Measurements from ENCODE around the gene ARID3B. TPM values are rescaled to one million over a fixed set of nuclear protein-coding genes. Genes with fewer than 3 reads are reported as not detected.

ARID3B gene
- total and polyA plus RNA-seq, 2 of the 4 experiments (the other 2 are of a cell fraction), result 2.5 to 5.0 TPM

DNA sequence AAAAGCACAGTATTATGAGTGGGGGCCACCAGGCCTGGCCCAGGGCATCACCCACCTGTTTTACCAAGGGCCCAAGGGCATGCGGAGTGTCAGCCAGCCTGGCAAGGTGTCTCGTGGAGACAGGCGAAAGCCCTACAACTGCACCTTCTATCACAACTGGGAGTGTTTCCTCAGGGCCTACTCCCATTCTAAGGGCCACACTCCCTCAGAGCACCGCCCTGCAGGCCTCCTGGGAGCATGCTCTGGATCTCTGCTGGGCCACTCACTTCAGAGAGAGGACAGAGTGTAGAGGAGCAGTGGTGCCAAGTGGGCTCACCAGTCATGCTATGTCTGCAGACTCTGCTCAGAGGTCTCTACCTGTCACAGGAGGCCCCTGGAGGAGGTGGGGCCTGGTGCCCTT is 53.4 kb downstream of the ARID3B start:
- no TSS peak for BruUV-seq (replicated peaks)
- WGBS, 2 experiments (ENCODE audit: extremely low coverage in 2 of 2, insufficient read length in 1 of 2), result no CpG with 5 or more reads among the region's 4 CpGs
- TF ChIP-seq, protein P1, sequence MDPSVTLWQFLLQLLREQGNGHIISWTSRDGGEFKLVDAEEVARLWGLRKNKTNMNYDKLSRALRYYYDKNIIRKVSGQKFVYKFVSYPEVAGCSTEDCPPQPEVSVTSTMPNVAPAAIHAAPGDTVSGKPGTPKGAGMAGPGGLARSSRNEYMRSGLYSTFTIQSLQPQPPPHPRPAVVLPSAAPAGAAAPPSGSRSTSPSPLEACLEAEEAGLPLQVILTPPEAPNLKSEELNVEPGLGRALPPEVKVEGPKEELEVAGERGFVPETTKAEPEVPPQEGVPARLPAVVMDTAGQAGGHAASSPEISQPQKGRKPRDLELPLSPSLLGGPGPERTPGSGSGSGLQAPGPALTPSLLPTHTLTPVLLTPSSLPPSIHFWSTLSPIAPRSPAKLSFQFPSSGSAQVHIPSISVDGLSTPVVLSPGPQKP (IDR thresholded peaks at IDR 0.05; ENCODE audit: borderline replicate concordance, low read depth, low read length), result no peak
- TF ChIP-seq MAFK (IDR thresholded peaks at IDR 0.05; ENCODE audit: low read depth, low read length) (no peak), CHD1 (IDR thresholded peaks at IDR 0.05; ENCODE audit: low read depth, low read length) (no peak), CEBPB (IDR thresholded peaks at IDR 0.05; ENCODE audit: low read depth, low read length) (no peak), RCOR1 (IDR thresholded peaks at IDR 0.05; ENCODE audit: insufficient replicate concordance, low read length) (no peak), NFE2L2 (IDR thresholded peaks at IDR 0.05; ENCODE audit: low read depth, low read length) (no peak)
- ChIA-PET POLR2A (ENCODE audit: unreplicated experiment) (no interaction called here), CTCF (no interaction called here)
- H4K20me1 ChIP-seq (ENCODE audit: insufficient read depth, low read length), result no peaks in the 10 kb centered on the region
- H2BK120ac ChIP-seq (ENCODE audit: low read depth, low read length), result no peak overlapping the region
- H3K9ac ChIP-seq (ENCODE audit: low read depth, low read length), result no peak overlapping the region
- peaks cover 4% of the 10 kb centered on the region; the same call in 1 of the 2 replicates for H3K9me1 ChIP-seq (ENCODE audit: insufficient read depth, low read length)
- peaks cover 5% of the 10 kb centered on the region; the same call in 1 of the 2 replicates for H3K4me1 ChIP-seq (ENCODE audit: control insufficient read depth, insufficient read depth, low read length)
- DNase-seq, result no peak
- dilution Hi-C loops (cut with HindIII; ENCODE audit: low sequenced_read_pairs, unreplicated experiment), result no loop called here
- no peak for ATAC-seq (ENCODE audit: low read depth)
- no peak overlapping the region for H3K27ac ChIP-seq (ENCODE audit: insufficient read depth, low read length)
- no peak overlapping the region for H3K56ac ChIP-seq (ENCODE audit: extremely low read depth, insufficient read depth, low read length)
- H2BK15ac ChIP-seq (ENCODE audit: low read depth, low read length), result no peak overlapping the region
- H4K8ac ChIP-seq (ENCODE audit: low read depth in 2 of 2, low read length in 2 of 2), result no peak overlapping the region
- no peak overlapping the region for H3K4ac ChIP-seq (ENCODE audit: low read depth, low read length)
- peaks cover 23% of the 10 kb centered on the region for H3K36me3 ChIP-seq (ENCODE audit: control insufficient read depth, insufficient read depth, low read length)
- H3K27me3 ChIP-seq (ENCODE audit: control insufficient read depth, insufficient read depth, low read length), result no peaks in the 10 kb centered on the region
- no peak overlapping the region for H4K5ac ChIP-seq (ENCODE audit: low read depth, low read length)
- no peak overlapping the region for H3K4me3 ChIP-seq (ENCODE audit: insufficient read depth, low read depth, low read length)
- no peak overlapping the region for H4K91ac ChIP-seq (ENCODE audit: insufficient read depth, low read depth, low read length)
- H3K79me1 ChIP-seq (ENCODE audit: low read depth in 1 of 2, low read length in 2 of 2), result peaks cover 11% of the 10 kb centered on the region in 2 experiments; a peak in 3 of 4 replicates
- H3K9me3 ChIP-seq (ENCODE audit: control insufficient read depth, insufficient read depth, low read length), result no peaks in the 10 kb centered on the region
- H2BK5ac ChIP-seq (ENCODE audit: low read depth, low read length, poor library complexity, severe bottlenecking), result no peak overlapping the region
- no peak overlapping the region for H2AK5ac ChIP-seq (ENCODE audit: low read depth, low read length)
- no peak overlapping the region for H3K23ac ChIP-seq (ENCODE audit: low read depth, low read length)
- no peak overlapping the region for H3K18ac ChIP-seq (ENCODE audit: low read depth, low read length)
- no peak overlapping the region for H3K14ac ChIP-seq (replicated peaks; ENCODE audit: low read depth, low read length)
- no peak overlapping the region for H2AK9ac ChIP-seq (replicated peaks; ENCODE audit: low read depth, low read length, poor library complexity)
- in situ Hi-C loops (cut with MboI; ENCODE audit: low sequenced_read_pairs), result no loop called here
- no peak overlapping the region for H3K4me2 ChIP-seq (ENCODE audit: low read depth, low read length)
- H2AFZ ChIP-seq (replicated peaks; ENCODE audit: low read length, poor library complexity), result no peak overlapping the region
- no peak overlapping the region for H2BK20ac ChIP-seq (ENCODE audit: low read depth, low read length)
- intact Hi-C loops (cut with micrococcal nuclease), result no loop called here

Measured in IMR-90 (cell line).